Mesodermal cell (in vitro differentiated cells): Measurements from ENCODE around the gene FAM184A.

Source experiments
- H3K27ac ChIP-seq: 2 replicates; pipeline ENCODE4 v1.7.0; 2013; ENCODE audit warnings: mild to moderate bottlenecking, low read depth, low read length, moderate library complexity; ENCODE audit not compliant: severe bottlenecking
- H3K36me3 ChIP-seq: 2 replicates; pipeline ENCODE4 v1.7.1; 2013; ENCODE audit warnings: mild to moderate bottlenecking, low read length, moderate library complexity; ENCODE audit not compliant: control insufficient read depth, insufficient read depth
- H3K4me1 ChIP-seq: one replicate; pipeline ENCODE4 v1.7.1; 2013; ENCODE audit warnings: mild to moderate bottlenecking, low read length; ENCODE audit not compliant: insufficient read depth, control insufficient read depth, poor library complexity, severe bottlenecking
- H3K4me3 ChIP-seq: 2 replicates; pipeline ENCODE4 v1.7.0; 2013; ENCODE audit warnings: low read length, control low read depth, mild to moderate bottlenecking; ENCODE audit not compliant: insufficient read depth, poor library complexity, severe bottlenecking; ENCODE audit errors: extremely low read depth
- H3K9me3 ChIP-seq: 2 replicates; pipeline ENCODE4 v1.7.1; 2013; ENCODE audit warnings: mild to moderate bottlenecking, low read length, moderate library complexity; ENCODE audit not compliant: control insufficient read depth
- WGBS, 2 experiments: methylation state at CpG; one replicate each; pipeline ENCODE4 v1.1.5; 2013; ENCODE audit warnings: missing lambda C conversion rate in 2 of 2; ENCODE audit not compliant: insufficient coverage in 2 of 2; 5-methylcytosine and 5-hydroxymethylcytosine counted together

Gene FAM184A

GRCh38 chr6:119052292-119052889 lies 26.1 kb downstream of the FAM184A start:
- 66 to 83% methylated on average over 2 of the region's 2 CpGs for WGBS, 2 experiments
- H3K36me3 ChIP-seq: no peaks in the 10 kb centered on the region
- no peaks in the 10 kb centered on the region for H3K4me1 ChIP-seq
- H3K27ac ChIP-seq: no peak overlapping the region
- no peaks in the 10 kb centered on the region for H3K9me3 ChIP-seq
- H3K4me3 ChIP-seq: no peak overlapping the region

GRCh38 chr6:119044255-119044654 lies 34.2 kb downstream of the FAM184A start:
- Histone ChIP-seq H3K36me3 (no peaks in the 10 kb centered on the region), H3K27ac (no peak overlapping the region), H3K4me3 (no peak overlapping the region), H3K4me1 (no peaks in the 10 kb centered on the region), H3K9me3 (no peaks in the 10 kb centered on the region)
- WGBS, 2 experiments: 74 to 89% methylated on average over 4 to 5 of the region's 5 CpGs

GRCh38 chr6:119043783-119044182 lies 34.7 kb downstream of the FAM184A start:
- Histone ChIP-seq H3K36me3 (no peaks in the 10 kb centered on the region), H3K27ac (no peak overlapping the region), H3K9me3 (no peaks in the 10 kb centered on the region), H3K4me3 (no peak overlapping the region), H3K4me1 (no peaks in the 10 kb centered on the region)

- H3K36me3 ChIP-seq: no peaks in the 10 kb centered on the region
- no peak overlapping the region for H3K4me3 ChIP-seq
- H3K4me1 ChIP-seq: no peaks in the 10 kb centered on the region
- H3K27ac ChIP-seq: no peak overlapping the region
- WGBS, 2 experiments: no CpG with 5 or more reads among the region's 1 CpG
- H3K9me3 ChIP-seq: no peaks in the 10 kb centered on the region
Observed at GRCh38 chr6:119043265-119043664, 35.2 kb downstream of the FAM184A start.

- H3K36me3 ChIP-seq: no peaks in the 10 kb centered on the region
- 98% methylated on average over 4 of the region's 6 CpGs for WGBS, 2 experiments
- no peak overlapping the region for H3K4me3 ChIP-seq
- no peaks in the 10 kb centered on the region for H3K9me3 ChIP-seq
- no peak overlapping the region for H3K27ac ChIP-seq
- H3K4me1 ChIP-seq: no peaks in the 10 kb centered on the region
Observed at GRCh38 chr6:119040636-119041035, 37.8 kb downstream of the FAM184A start.

- Histone ChIP-seq H3K4me3 (no peak overlapping the region), H3K4me1 (no peaks in the 10 kb centered on the region), H3K36me3 (no peaks in the 10 kb centered on the region), H3K9me3 (no peaks in the 10 kb centered on the region), H3K27ac (no peak overlapping the region)
- WGBS, 2 experiments: 88 to 97% methylated on average over 4 to 8 of the region's 8 CpGs
Observed at GRCh38 chr6:119040229-119040628, 38.2 kb downstream of the FAM184A start.

GRCh38 chr6:119037941-119038623 lies 40.4 kb downstream of the FAM184A start:
- Histone ChIP-seq H3K4me1 (no peaks in the 10 kb centered on the region), H3K27ac (no peak overlapping the region), H3K9me3 (no peaks in the 10 kb centered on the region), H3K4me3 (no peak overlapping the region), H3K36me3 (no peaks in the 10 kb centered on the region)
- 82 to 100% methylated on average over 1 to 2 of the region's 4 CpGs for WGBS, 2 experiments

- Histone ChIP-seq H3K36me3 (no peaks in the 10 kb centered on the region), H3K4me1 (no peaks in the 10 kb centered on the region), H3K4me3 (no peak overlapping the region), H3K27ac (no peak overlapping the region), H3K9me3 (no peaks in the 10 kb centered on the region)
Observed at GRCh38 chr6:119037264-119037663, 41.2 kb downstream of the FAM184A start.

- Histone ChIP-seq H3K4me3 (no peak overlapping the region), H3K36me3 (no peaks in the 10 kb centered on the region), H3K9me3 (no peaks in the 10 kb centered on the region), H3K4me1 (no peaks in the 10 kb centered on the region), H3K27ac (no peak overlapping the region)
- WGBS, 2 experiments: no CpG with 5 or more reads among the region's 5 CpGs
Observed at GRCh38 chr6:119036081-119036480, 42.4 kb downstream of the FAM184A start.

- H3K4me1 ChIP-seq: no peaks in the 10 kb centered on the region
- H3K36me3 ChIP-seq: no peaks in the 10 kb centered on the region
- no peak overlapping the region for H3K27ac ChIP-seq
- no peaks in the 10 kb centered on the region for H3K9me3 ChIP-seq
- WGBS, 2 experiments: 74% methylated on average over 5 to 6 of the region's 6 CpGs
- no peak overlapping the region for H3K4me3 ChIP-seq
Observed at GRCh38 chr6:119035459-119035858, 43.0 kb downstream of the FAM184A start.

- H3K36me3 ChIP-seq: no peaks in the 10 kb centered on the region
- H3K27ac ChIP-seq: no peak overlapping the region
- H3K9me3 ChIP-seq: no peaks in the 10 kb centered on the region
- no peak overlapping the region for H3K4me3 ChIP-seq
- no peaks in the 10 kb centered on the region for H3K4me1 ChIP-seq
- WGBS, 2 experiments: 47 to 64% methylated on average over 2 to 4 of the region's 6 CpGs
Observed at GRCh38 chr6:119034827-119035458, 43.5 kb downstream of the FAM184A start.
